Heart left ventricle (tissue), 16 donors: Measurements from ENCODE around the gene NODAL. TPM values are rescaled to one million over a fixed set of nuclear protein-coding genes. Genes with fewer than 3 reads are reported as not detected.
A peak's percentile ranks its signal among the peaks of the same experiment; 100 is the strongest.
"Not testable (repeated sequence)": the region's sequence is repeated elsewhere in the genome, so short reads cannot be mapped to it uniquely, and the experiment has no call there.

Source experiments
- ATAC-seq, 4 donors: fragments of 200-7000 bp; cut with Tn5 transposase; one replicate each; pipeline ENCODE4 v1.9.1; 2020 to 2022; ENCODE audit warnings: moderate library complexity in 4 of 4, mild to moderate bottlenecking in 3 of 4, moderate number of reproducible peaks in 1 of 4
- DNase-seq, 5 donors: peaks; one replicate each; pipeline ENCODE4 v3.0.0-alpha.2; 2020
- H3K27ac ChIP-seq, 12 donors: fragments of 200-600 bp; sonication (generic) in 4 of 12; one replicate each; pipeline versions ENCODE4 v1.5.0 to v1.8.0; 2016 to 2022; ENCODE audit warnings: mild to moderate bottlenecking in 2 of 12
- H3K27me3 ChIP-seq, 9 donors: fragments of 200-600 bp; sonication (generic) in 2 of 9; one replicate each; pipeline versions ENCODE4 v1.5.1 to v1.8.0; 2016 to 2022; ENCODE audit warnings: mild to moderate bottlenecking in 3 of 9
- H3K36me3 ChIP-seq, 9 donors: fragments of 200-600 bp; sonication (generic) in 2 of 9; one replicate each; pipeline versions ENCODE4 v1.5.0 to v1.8.0; 2018 to 2022; ENCODE audit warnings: mild to moderate bottlenecking in 2 of 9
- H3K4me1 ChIP-seq, 12 donors: fragments of 200-600 bp; sonication (generic) in 4 of 12; one replicate each; pipeline versions ENCODE4 v1.5.0 to v1.8.0; 2016 to 2022; ENCODE audit warnings: mild to moderate bottlenecking in 3 of 12
- H3K4me3 ChIP-seq, 12 donors: fragments of 200-600 bp; sonication (generic) in 4 of 12; one replicate each; pipeline versions ENCODE4 v1.5.0 to v1.8.0; 2017 to 2022; ENCODE audit warnings: mild to moderate bottlenecking in 9 of 12, moderate library complexity in 4 of 12
- H3K9me3 ChIP-seq, 12 donors: fragments of 200-600 bp; sonication (generic) in 4 of 12; one replicate each; pipeline versions ENCODE4 v1.5.0 to v1.8.0; 2016 to 2022; ENCODE audit warnings: mild to moderate bottlenecking in 1 of 12
- CTCF ChIP-seq, 12 donors: fragments of 200-600 bp; sonication (generic) in 4 of 12; IDR thresholded peaks; one replicate each; pipeline versions ENCODE4 v1.5.0 to v1.8.0; 2018 to 2022; ENCODE audit warnings: antibody characterized with exemption in 12 of 12, mild to moderate bottlenecking in 5 of 12
- POLR2A ChIP-seq, 2 donors: fragments of 450-650 bp; IDR thresholded peaks; one replicate each; pipeline ENCODE4 v1.6.1; 2017; ENCODE audit warnings: antibody characterized with exemption in 2 of 2, mild to moderate bottlenecking in 2 of 2, moderate library complexity in 2 of 2
- WGBS, 4 donors: extraction: QIAGEN DNeasy Blood & Tissue Kit in 2 of 4; methylation state at CpG; one replicate each; pipeline versions ENCODE4 v1.1.5 to v1.1.7; 2013 to 2018; 5-methylcytosine and 5-hydroxymethylcytosine counted together
- intact Hi-C, 10 donors: fragments of 100-400 bp; cut with DNase I; formaldehyde crosslinking; loops; one replicate each; pipeline versions ENCODE4 v1.11.1 to v1.14.2; 2022
- long read RNA-seq, 3 donors: library from polyadenylated mRNA; unstranded; transcript quantifications; one replicate each; pipeline ENCODE4 v2.0.0, GENCODE V29; 2020 to 2021
- polyA plus RNA-seq, 2 donors: library from polyadenylated mRNA; stranded (reverse); fragments of 200-250 nt; gene quantifications; one replicate each; pipeline ENCODE4 v1.2.3, GENCODE V29; 2013
- total RNA-seq, 9 donors: library from RNA; depleted of rRNA in 2 of 9; stranded (reverse); fragments of >200 nt in 2 of 9; fragmentation: NEBNext Ultra II Directional in 3 of 9; extraction: Animal tissue kit (Norgen Biotek cat#: 25700) in 3 of 9; gene quantifications; one replicate each; pipeline versions ENCODE4 v1.1.0 to v1.2.4, GENCODE V29; 2016 to 2023
- donor health status: ischemic (EF 13 %, LVEDD 7.1; RV severe dilation, severe dysfunction).
- donor health status: healthy with polysubstance abuse.
- donor health status: DM: no; HTN: yes; CAD: no.
- donor health status: DM: no; HTN: no; CAD: no.
- donor health status: ischemic (EF 25% LVEDD 6.9; RV normal size, moderate dysfunction).
- donor health status: ischemic (EF 25% LVEDD 5.7; RV mildly dilated, moderate dysfunction).
- donor health status: healthy.
- donor health status: DM: yes; HTN: yes; CAD: no.
- donor health status: ischemic (EF 35%, LVEDD 5.7; RV mildly dilated, moderate dysfunction).
- donor health status: nonischemic (EF 11% LVEDD 7.7; RV severe dilation, severe dysfunction).
- donor health status: DM: yes; HTN: yes; CAD: no.
- donor health status: PGD.
- donor health status: ischemic (EF 29% LVEDD 5.4; RV normal size, mild dysfunction).
- donor health status: nonischemic (EF 23%, LVEDD 6.1; RV moderate dilation, normal function).

Gene NODAL
- total RNA-seq (under 1 TPM in 2 of 9 donors, not detected in 7; 0.22 to 0.37 TPM), polyA plus RNA-seq (not detected)
- long read RNA-seq, donor 1, result 0 reads
- long read RNA-seq, donor 2, result 0 reads
- long read RNA-seq, donor 3, result 0 reads

GRCh38 chr10:70441161-70441894, at the start of gene NODAL:
TSS of gene NODAL (minus strand) at chr10:70441681. CDS start at chr10:70441667, 14 bp downstream.
- DNase-seq, result no peak
- intact Hi-C loops, result loop anchor here in 1 of 10 donors (10.0 kb wide), 1 partner anchor 233 kb away; the partner anchor contains the start of gene ADAMTS14

GRCh38 chr10:70490142-70490541, 48.7 kb upstream of the NODAL start:
- Histone ChIP-seq H3K4me1 (peaks cover 0 to 27% (median 22%) of the 10 kb centered on the region in 12 donors), H3K27ac (no peak overlapping the region), H3K27me3 (no peaks in the 10 kb centered on the region), H3K4me3 (no peak overlapping the region), H3K9me3 (no peaks in the 10 kb centered on the region), H3K36me3 (peaks cover 0 to 8% (median 0%) of the 10 kb centered on the region in 9 donors)
- no peak for TF ChIP-seq POLR2A (IDR thresholded peaks at IDR 0.05)
- intact Hi-C loops, result no loop called here
- ATAC-seq, result no peak
- DNase-seq, result peak in 1 of 5 donors; percentile 1
- WGBS, 4 donors, result 94 to 100% (median 96%) methylated on average over 4 of the region's 4 CpGs

More at GRCh38 chr10:70441161-70441894, at the start of gene NODAL:
- Histone ChIP-seq H3K27me3 (peaks cover 0 to 42% (median 27%) of the 10 kb centered on the region in 9 donors), H3K4me1 (peaks cover 0 to 31% (median 15%) of the 10 kb centered on the region in 12 donors), H3K9me3 (no peaks in the 10 kb centered on the region), H3K4me3 (peak within 1 kb of the TSS; percentile 3 to 49 (median 38)), H3K27ac (no peak within 1 kb of the TSS), H3K36me3 (no peaks in the 10 kb centered on the region)
- TF ChIP-seq CTCF (IDR thresholded peaks at IDR 0.05), result no peak
- TF ChIP-seq POLR2A (IDR thresholded peaks at IDR 0.05), result no peak
- 10 to 21% (median 16%) methylated on average over 45 to 60 of the region's 60 CpGs for WGBS, 4 donors
- peak in 3 of 4 donors; percentile 21 to 47 (median 28) for ATAC-seq

GRCh38 chr10:70487824-70488223, 46.3 kb upstream of the NODAL start:
- no peak for ATAC-seq
- TF ChIP-seq POLR2A (IDR thresholded peaks at IDR 0.05) (no peak), CTCF (IDR thresholded peaks at IDR 0.05) (no peak)

GRCh38 chr10:70483872-70484271, 42.4 kb upstream of the NODAL start:
- H3K36me3 ChIP-seq, H3K4me3 ChIP-seq, intact Hi-C loops, H3K27me3 ChIP-seq, ATAC-seq, H3K9me3 ChIP-seq: not testable (repeated sequence)
- peak overlapping the region in 11 of 12 donors; percentile 65 to 89 (median 72) for H3K27ac ChIP-seq
- peak in 1 of 5 donors; percentile 1 for DNase-seq
- peaks cover 12 to 56% (median 51%) of the 10 kb centered on the region in 12 donors for H3K4me1 ChIP-seq
- WGBS, 4 donors, result 80 to 87% (median 82%) methylated on average over 6 of the region's 6 CpGs

More at GRCh38 chr10:70487824-70488223, 46.3 kb upstream of the NODAL start:
- intact Hi-C loops, result no loop called here
- DNase-seq, result peak in 1 of 5 donors; percentile 3
- Histone ChIP-seq H3K4me1 (peaks cover under 1 to 20% (median 16%) of the 10 kb centered on the region in 12 donors), H3K4me3 (no peak overlapping the region), H3K9me3 (no peaks in the 10 kb centered on the region), H3K27ac (no peak overlapping the region), H3K27me3 (no peaks in the 10 kb centered on the region), H3K36me3 (peaks cover 0 to 8% (median 0%) of the 10 kb centered on the region in 9 donors)
- 81 to 93% (median 89%) methylated on average over 3 of the region's 3 CpGs for WGBS, 4 donors
